ENCODE data around the gene THADA.
"Not testable (repeated sequence)": the region's sequence is repeated elsewhere in the genome, so short reads cannot be mapped to it uniquely, and the experiment has no call there.

THADA gene

DNA sequence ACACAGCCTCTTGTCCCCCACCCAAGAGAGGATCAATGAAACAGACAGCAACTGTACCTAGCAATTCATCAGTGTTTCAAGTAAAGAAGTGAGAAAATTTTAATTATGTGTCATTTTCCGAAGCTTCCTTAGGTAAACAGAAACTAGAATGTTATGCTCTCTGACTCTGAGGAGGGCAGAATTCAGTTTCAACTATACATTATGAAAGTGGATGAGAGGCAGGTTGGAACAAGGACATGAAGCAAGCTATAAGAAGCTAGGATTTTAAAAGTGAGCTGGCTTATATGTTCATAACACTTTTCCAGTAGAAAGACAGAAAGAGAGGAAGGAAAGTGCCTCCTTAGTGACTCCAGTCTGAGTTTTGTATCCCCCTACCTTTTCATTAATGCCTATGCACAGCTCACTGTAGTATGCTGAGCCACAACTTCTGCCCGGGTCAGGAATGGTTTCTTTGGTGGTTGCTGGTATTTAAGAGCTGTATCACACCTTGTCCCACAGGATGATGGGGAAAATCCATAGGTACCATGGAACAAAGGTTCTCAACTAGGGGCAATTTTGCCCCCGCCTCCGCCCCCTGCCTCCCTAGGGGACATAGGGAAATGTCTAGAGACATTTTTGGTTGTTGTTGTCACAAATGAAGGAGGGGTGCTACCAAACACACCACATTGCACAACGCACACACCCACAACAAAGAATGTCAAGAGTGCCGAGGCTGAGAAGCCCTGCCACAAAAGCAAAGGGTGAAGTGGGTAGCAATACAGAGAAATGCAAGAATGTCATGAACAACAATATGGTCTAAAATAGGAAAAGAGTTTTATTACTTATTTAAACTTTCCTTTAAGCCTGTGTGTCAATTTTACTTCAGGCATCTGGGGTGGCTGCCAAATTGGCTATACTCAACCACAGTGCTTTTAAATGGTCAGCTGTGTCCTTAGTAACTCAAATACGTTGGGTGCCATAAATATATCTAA, 208.5 kb downstream of the THADA start:
- H3K9me3 Mint-ChIP-seq (ENCODE audit: low read depth), result no peaks in the 10 kb centered on the region

DNA sequence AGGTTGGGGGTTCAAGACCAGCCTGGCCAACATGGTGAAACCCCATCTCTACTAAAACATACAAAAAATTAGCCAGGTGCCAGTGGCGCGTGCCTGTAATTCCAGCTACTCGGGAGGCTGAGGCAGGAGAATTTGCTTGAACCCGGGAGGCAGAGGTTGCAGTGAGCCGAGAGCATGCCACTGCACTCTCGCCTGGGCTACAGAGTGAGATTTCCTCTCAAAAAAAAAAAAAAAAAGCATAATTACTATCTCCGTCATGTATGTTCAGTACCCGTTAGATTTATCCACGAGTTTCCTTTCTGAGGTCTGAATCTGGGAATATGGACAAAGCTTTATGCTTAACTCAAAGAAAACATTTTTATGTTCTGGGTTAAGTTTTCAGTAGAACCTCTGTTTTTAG, 209.2 kb downstream of the THADA start:
- not testable (repeated sequence) for H3K9me3 Mint-ChIP-seq (ENCODE audit: low read depth); H3K27me3 Mint-ChIP-seq; H3K4me3 Mint-ChIP-seq
- Mint-ChIP-seq H3K4me1 (ENCODE audit: low read depth) (peaks cover 30% of the 10 kb centered on the region), H3K27ac (peak overlapping the region; percentile 70), H3K36me3 (peaks cover 11% of the 10 kb centered on the region)

More for the DNA sequence above, 208.5 kb downstream of the THADA start:
- Mint-ChIP-seq H3K27ac (peak overlapping the region; percentile 70), H3K36me3 (peaks cover 8% of the 10 kb centered on the region), H3K27me3 (no peaks in the 10 kb centered on the region), H3K4me1 (ENCODE audit: low read depth) (peaks cover 31% of the 10 kb centered on the region), H3K4me3 (no peak overlapping the region)

DNA sequence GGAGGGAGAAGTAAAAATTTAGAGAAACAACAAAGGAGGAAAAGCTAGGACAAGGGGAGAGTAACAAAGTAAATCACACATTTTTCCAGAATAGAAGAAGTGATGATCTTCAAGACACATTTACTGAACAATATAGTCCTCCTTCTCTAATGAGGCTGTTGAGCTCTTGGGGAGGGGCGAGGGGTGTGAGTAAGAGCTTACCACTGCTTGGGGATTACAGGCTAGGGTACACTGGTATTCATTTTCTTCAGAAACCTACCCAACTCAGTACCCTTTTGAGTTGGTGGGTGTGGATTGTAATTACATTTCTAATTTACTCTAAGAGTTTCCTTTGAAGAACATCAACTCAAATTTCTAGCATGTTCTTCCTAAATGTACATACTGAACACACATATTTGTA, 211.7 kb downstream of the THADA start:
- Mint-ChIP-seq H3K36me3 (peaks cover 21% of the 10 kb centered on the region), H3K27me3 (no peaks in the 10 kb centered on the region), H3K27ac (no peak overlapping the region), H3K4me1 (ENCODE audit: low read depth) (peaks cover 28% of the 10 kb centered on the region), H3K9me3 (ENCODE audit: low read depth) (no peaks in the 10 kb centered on the region), H3K4me3 (no peak overlapping the region)

DNA sequence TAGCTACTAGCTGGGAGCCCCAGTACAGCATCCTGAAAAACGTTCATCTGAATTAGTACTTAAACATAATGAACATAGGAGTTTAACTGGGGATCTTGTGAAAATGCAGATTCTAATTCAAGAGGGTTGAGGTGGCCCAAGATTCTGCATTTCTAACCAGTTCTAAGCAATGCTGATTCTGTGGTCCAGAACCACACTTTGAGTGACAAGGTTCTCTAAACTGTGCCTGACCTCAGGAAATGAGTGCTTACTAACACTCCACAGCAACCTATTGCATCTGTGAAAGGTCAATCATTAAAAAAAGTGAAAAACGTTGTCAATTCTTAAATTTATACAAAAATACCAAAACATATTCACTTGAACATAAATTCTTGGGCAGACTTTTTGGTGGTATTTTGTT, 212.3 kb downstream of the THADA start:
- Mint-ChIP-seq H3K27ac (no peak overlapping the region), H3K27me3 (no peaks in the 10 kb centered on the region), H3K4me1 (ENCODE audit: low read depth) (peaks cover 23% of the 10 kb centered on the region), H3K4me3 (no peak overlapping the region), H3K36me3 (peaks cover 25% of the 10 kb centered on the region), H3K9me3 (ENCODE audit: low read depth) (no peaks in the 10 kb centered on the region)

DNA sequence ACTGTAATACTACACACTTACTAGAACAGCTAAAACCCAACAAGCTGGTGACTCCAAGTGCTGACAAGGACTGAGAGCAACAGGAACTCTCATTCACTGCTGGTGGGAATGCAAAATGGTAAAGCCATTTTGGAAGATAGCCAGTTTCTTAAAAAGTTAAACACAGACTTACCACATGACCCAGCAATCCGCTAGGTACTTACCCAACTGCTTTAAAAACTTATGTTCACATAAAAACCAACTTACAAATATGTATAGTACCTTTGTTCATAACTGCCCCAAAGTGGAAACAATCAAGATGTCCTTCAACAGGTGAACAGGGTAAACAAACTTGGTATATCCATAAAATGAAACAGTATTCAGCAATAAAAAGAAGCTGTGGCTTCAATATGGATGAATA, 216.3 kb downstream of the THADA start:
- Mint-ChIP-seq H3K9me3 (ENCODE audit: low read depth) (no peaks in the 10 kb centered on the region), H3K4me1 (ENCODE audit: low read depth) (peaks cover 11% of the 10 kb centered on the region), H3K27ac (no peak overlapping the region), H3K36me3 (peaks cover 26% of the 10 kb centered on the region), H3K27me3 (no peaks in the 10 kb centered on the region), H3K4me3 (no peak overlapping the region)

DNA sequence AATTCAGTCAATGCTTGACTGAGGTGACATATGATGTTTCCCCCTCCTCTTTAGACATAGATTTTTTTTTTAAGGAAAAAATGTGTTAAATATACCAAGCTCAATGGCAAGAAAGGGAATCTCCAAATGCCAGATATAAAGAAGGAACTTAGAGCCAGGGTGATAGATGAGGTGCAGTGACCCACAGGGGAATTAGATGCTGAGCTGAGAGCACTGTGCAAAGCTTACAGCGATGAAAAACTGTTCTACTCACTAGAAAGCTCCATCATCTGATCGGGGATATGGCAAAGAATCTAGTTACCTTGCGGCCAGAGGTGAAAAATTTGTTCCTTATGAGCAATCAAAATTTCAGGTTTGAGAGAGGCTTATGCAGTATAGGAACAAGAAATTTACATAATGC, 218.5 kb downstream of the THADA start:
- Mint-ChIP-seq H3K36me3 (peaks cover 25% of the 10 kb centered on the region), H3K9me3 (ENCODE audit: low read depth) (no peaks in the 10 kb centered on the region), H3K27me3 (no peaks in the 10 kb centered on the region), H3K4me1 (ENCODE audit: low read depth) (peaks cover 3% of the 10 kb centered on the region), H3K4me3 (no peak overlapping the region), H3K27ac (no peak overlapping the region)

DNA sequence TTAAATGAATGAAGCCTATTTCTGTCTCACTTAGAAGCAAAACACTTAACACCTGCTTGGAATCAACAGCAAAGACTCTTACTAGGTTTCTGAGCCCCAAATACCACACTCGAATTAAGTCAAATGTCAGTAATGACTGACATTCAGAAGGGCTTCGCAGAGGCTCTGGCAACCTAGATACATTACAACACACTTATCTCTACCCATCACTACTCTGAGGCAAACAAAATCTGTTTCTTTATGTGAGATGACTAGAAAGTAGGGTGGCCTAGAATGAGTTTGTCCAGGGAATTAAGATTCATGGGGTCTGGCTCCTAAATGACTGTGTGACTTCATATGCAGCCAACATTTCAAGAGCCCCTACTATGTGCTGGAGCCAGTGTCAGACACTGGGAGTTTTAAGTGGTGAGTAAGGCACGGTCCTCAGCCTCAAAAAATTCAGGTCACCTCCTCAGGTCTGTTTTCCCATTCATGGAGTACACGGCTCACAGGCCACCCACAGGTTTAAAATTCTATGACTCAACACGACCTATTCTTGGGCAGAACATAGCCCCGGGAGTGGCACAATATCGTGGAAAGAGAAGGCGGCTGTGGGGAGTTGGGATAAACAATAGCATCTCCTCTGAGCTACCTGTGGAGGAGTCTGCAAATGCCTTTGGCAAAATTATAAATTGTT, 219.2 kb downstream of the THADA start:
- H3K27ac Mint-ChIP-seq, result no peak overlapping the region
- no peaks in the 10 kb centered on the region for H3K27me3 Mint-ChIP-seq
- H3K36me3 Mint-ChIP-seq, result peaks cover 25% of the 10 kb centered on the region

DNA sequence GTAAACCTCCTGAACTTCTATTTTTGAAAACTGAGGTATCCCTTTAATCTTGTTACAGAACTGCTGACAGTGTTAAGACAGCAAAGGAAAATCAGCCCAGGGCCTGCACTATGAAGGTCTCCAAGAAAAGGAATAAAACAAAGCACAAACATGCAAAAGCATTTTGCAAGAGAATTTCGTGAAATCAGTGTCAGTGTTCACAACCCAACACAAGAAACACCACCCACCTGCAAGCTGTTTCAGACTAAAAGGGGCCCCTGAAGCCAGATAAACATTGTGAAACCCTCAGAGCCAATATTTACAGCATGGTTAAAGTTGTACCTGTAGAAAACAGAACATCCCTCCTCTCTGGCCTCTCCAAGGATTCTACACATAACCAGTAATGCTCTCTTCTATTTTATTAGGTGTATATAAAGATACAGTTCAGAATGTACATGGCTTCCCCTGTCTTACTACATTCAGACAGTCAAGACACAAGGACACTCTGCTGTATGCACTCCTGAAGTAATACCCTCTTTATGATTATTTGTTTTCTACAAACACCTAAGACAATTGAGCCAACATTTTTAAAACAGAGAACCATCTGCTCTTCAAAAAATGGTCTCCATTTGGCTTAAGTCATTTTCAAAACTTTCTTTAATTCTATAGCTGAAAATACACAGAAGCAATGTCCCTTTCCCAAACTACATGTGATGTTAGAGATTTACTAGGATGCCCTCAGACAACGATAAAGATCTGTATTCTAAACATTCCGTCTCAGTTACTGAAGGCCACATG, 219.9 kb downstream of the THADA start:
- Mint-ChIP-seq H3K36me3 (peaks cover 27% of the 10 kb centered on the region), H3K4me3 (no peak overlapping the region), H3K27ac (no peak overlapping the region), H3K27me3 (no peaks in the 10 kb centered on the region), H3K4me1 (ENCODE audit: low read depth) (peaks cover 3% of the 10 kb centered on the region), H3K9me3 (ENCODE audit: low read depth) (no peaks in the 10 kb centered on the region)

More for the DNA sequence above, 219.2 kb downstream of the THADA start:
- peaks cover 3% of the 10 kb centered on the region for H3K4me1 Mint-ChIP-seq (ENCODE audit: low read depth)
- no peak overlapping the region for H3K4me3 Mint-ChIP-seq
- H3K9me3 Mint-ChIP-seq (ENCODE audit: low read depth), result no peaks in the 10 kb centered on the region

DNA sequence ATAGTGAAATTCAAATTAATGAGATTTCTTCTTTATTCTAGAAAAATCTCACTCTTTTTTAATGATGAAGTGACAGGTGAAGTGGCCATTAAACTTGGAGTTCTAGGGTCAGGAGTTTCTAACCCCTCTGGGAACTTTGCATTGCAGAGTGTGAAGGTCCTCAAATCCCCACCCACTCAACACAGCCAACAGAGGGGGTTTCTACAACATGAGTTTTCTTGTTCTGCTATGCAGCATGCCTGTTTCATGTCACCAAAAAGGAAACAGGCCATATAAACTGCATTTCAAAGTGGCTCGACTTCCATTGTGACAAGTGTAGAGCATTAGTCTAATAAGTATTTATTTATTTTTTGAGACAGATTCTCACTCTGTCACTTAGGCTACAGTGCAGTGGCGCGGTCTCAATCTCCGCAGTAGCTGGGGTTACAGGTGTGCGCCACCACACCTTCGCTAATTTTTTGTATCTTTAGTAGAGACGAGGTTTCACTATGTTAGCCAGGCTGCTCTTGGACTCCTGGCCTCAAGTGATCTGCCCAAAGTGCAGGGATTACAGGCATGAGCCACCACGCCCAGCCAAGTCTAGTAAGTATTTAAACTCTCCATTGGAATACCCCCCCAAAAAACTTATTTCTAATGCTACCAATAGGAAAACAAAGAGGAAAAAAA, 223.3 kb downstream of the THADA start:
- H3K27me3 Mint-ChIP-seq, result no peaks in the 10 kb centered on the region
- H3K36me3 Mint-ChIP-seq, result peaks cover 17% of the 10 kb centered on the region
- H3K4me3 Mint-ChIP-seq, result no peak overlapping the region
- H3K27ac Mint-ChIP-seq, result no peak overlapping the region
- peaks cover 10% of the 10 kb centered on the region for H3K4me1 Mint-ChIP-seq (ENCODE audit: low read depth)
- no peaks in the 10 kb centered on the region for H3K9me3 Mint-ChIP-seq (ENCODE audit: low read depth)

DNA sequence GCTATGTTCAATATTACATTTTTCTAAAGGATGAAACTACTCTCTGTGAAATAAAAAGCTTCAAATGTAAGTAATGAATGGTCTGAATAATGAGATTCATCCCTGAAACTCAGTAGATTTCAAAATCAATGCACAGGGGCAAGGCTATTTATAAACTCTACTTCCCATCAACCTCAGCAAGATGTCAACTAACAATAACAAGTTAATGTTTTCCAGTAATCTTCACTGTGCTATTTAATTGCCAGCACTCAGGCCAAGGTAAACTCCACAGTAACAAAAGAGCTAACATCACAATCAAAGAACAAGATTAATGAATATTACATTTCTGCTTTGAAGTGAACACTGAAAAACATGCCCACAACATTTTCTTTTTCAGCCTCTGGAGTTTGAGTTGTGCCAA, 225.1 kb downstream of the THADA start:
- Mint-ChIP-seq H3K4me1 (ENCODE audit: low read depth) (peaks cover 10% of the 10 kb centered on the region), H3K4me3 (no peak overlapping the region), H3K27ac (no peak overlapping the region), H3K36me3 (peaks cover 21% of the 10 kb centered on the region), H3K9me3 (ENCODE audit: low read depth) (no peaks in the 10 kb centered on the region), H3K27me3 (no peaks in the 10 kb centered on the region)

DNA sequence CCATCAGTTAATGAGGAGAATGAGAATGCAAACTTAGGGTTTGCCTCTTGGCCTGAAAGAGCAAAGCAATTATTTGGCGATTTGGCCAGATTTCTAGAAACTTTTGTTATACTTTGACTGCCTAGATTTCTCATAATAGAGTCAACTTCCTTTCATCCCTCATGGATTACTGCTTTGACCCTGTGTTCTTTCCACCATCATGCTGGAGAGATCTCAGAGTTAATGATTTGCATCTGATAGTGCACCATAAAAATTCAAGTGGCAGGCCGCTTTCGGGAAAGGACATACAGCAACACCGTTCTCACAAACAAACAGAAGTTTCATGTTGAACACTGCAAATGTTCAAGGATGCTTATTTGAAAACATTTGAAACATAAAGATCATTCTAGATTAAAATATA, 225.7 kb downstream of the THADA start:
- no peaks in the 10 kb centered on the region for H3K27me3 Mint-ChIP-seq
- peaks cover 23% of the 10 kb centered on the region for H3K36me3 Mint-ChIP-seq
- H3K27ac Mint-ChIP-seq, result no peak overlapping the region
- H3K4me3 Mint-ChIP-seq, result no peak overlapping the region
- peaks cover 12% of the 10 kb centered on the region for H3K4me1 Mint-ChIP-seq (ENCODE audit: low read depth)
- H3K9me3 Mint-ChIP-seq (ENCODE audit: low read depth), result no peaks in the 10 kb centered on the region

DNA sequence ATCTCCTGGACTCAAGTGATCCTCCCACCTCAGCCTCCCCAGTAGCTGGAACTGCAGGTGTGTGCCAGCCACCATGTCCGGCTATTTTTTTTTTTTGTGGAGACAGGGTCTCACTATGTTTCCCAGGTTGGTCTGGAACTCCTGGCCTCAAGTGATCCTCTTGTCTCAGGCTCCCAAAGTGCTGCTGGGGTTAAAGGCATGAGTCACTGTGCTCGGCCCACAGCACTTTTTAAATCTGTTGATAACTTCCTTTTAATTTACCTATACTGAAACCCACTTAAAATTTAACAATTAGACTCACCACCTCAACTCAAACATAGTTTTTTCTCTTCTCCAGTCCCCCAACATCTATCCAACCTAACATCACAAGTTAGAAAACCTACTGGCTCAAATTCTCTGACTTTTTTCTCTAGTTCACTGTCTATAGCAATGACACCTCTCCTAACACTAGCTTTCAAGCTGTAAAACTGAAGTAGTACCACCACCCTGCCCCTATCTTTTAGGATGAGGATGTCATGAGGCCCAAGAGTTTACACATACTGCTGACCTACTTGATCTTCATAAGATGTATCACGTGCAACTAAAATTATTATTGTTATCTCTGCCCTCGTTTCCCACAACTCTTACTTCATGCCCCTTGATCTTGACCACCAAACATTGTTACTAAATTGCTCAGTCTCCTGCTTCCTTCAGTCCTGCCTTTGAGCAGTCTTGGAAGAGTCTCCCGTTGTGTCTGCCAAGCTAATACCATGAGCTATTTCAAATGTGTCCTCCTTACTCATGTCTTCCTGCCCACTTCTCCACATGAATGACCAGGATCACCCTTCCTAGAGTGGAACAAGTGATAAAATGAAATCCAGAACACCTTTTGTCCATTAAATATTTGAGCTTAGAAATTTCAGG, 227.1 kb downstream of the THADA start:
- no peaks in the 10 kb centered on the region for H3K9me3 Mint-ChIP-seq (ENCODE audit: low read depth)
- H3K36me3 Mint-ChIP-seq, result peaks cover 23% of the 10 kb centered on the region
- H3K27me3 Mint-ChIP-seq, result no peaks in the 10 kb centered on the region
- no peak overlapping the region for H3K4me3 Mint-ChIP-seq
- no peak overlapping the region for H3K27ac Mint-ChIP-seq
- H3K4me1 Mint-ChIP-seq (ENCODE audit: low read depth), result peaks cover 12% of the 10 kb centered on the region

DNA sequence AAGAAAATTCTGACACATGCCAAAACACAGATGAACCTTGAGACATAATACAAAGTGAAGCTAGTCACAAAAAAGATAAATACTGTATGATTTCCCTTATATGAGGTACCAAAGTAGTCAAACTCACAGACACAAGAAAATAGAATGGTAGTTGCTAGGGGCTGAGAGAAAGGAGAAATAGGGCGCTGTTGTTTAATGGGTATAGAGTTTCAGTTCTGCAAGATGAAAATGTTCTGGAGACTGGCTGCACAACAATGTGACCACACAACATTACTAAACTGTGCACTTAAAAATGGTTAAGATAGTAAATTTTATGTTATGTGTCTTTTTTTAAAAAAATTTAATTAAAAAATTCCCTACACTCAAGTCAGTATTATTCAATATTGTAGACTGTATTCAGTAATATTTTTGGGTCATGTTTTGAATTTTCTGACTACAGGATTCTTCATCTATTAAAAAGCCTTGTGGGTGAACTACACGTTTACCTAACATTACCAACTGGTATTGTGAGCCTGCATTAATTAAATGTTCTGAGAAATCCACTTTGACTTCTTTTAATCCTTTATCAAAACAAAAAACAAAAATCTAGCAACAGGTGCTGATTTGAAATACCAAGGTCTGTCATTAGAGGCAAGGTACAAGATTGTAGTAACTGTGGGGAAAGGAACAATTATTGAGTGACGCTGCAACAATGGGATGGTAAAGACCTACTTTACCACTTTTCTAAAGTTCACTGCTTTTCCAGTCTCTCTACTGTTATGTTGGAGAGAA, 228.6 kb downstream of the THADA start:
- Mint-ChIP-seq H3K4me3 (no peak overlapping the region), H3K4me1 (ENCODE audit: low read depth) (peaks cover 12% of the 10 kb centered on the region), H3K27me3 (no peaks in the 10 kb centered on the region), H3K27ac (no peak overlapping the region), H3K36me3 (peaks cover 21% of the 10 kb centered on the region), H3K9me3 (ENCODE audit: low read depth) (no peaks in the 10 kb centered on the region)

All from activated naive CD8-positive, alpha-beta T cell (primary cell).